Natural killer cell treated with Interleukin-12 subunit alpha and Interleukin-12 subunit beta and Interleukin-15 and Interleukin-18, amount 100 ng/mL, for 72 hours (primary cell): ENCODE results near the gene FYB2. TPM values are rescaled to one million over a fixed set of nuclear protein-coding genes. Genes with fewer than 3 reads are reported as not detected.
"Not testable (repeated sequence)": the region's sequence is repeated elsewhere in the genome, so short reads cannot be mapped to it uniquely, and the experiment has no call there.

Experiments used
- ATAC-seq, 2 donors: fragments of 150-1000 bp; cut with Tn5 transposase in 1 of 2; sonication (Bioruptor Pico), chemical (Tn5 transposase) in 1 of 2; 2 replicates each; pipeline ENCODE4 v1.10.0; 2021
- DNase-seq: peaks from one replicate; pipeline ENCODE4 v3.0.0; 2022; ENCODE audit warnings: low spot score
- H3K27ac Mint-ChIP-seq, 2 donors: 1 replicate in 1 of 2; 2 replicates in 1 of 2; pipeline ENCODE4 v1.8.0; 2022; ENCODE audit warnings: mixed read lengths in 2 of 2, mild to moderate bottlenecking in 1 of 2, moderate library complexity in 1 of 2
- H3K27me3 Mint-ChIP-seq, 2 donors: 1 replicate in 1 of 2; 2 replicates in 1 of 2; pipeline ENCODE4 v1.8.0; 2022; ENCODE audit warnings: mixed read lengths in 2 of 2
- H3K36me3 Mint-ChIP-seq: one replicate; pipeline ENCODE4 v1.8.0; 2022; ENCODE audit warnings: mixed read lengths
- H3K4me1 Mint-ChIP-seq, 2 donors: 1 replicate in 1 of 2; 2 replicates in 1 of 2; pipeline ENCODE4 v1.8.0; 2022; ENCODE audit warnings: low read depth in 2 of 2, mixed read lengths in 2 of 2, mild to moderate bottlenecking in 1 of 2
- H3K4me3 Mint-ChIP-seq: one replicate; pipeline ENCODE4 v1.8.0; 2022; ENCODE audit warnings: mixed read lengths
- H3K9me3 Mint-ChIP-seq: 2 replicates; pipeline ENCODE4 v1.8.0; 2022; ENCODE audit warnings: mixed read lengths
- total RNA-seq, 2 donors: library from RNA; stranded (reverse); gene quantifications; one replicate each; pipeline ENCODE4 v1.2.3, GENCODE V29; 2022

FYB2 gene
- total RNA-seq, 2 donors from 2014 or later = not detected

DNA sequence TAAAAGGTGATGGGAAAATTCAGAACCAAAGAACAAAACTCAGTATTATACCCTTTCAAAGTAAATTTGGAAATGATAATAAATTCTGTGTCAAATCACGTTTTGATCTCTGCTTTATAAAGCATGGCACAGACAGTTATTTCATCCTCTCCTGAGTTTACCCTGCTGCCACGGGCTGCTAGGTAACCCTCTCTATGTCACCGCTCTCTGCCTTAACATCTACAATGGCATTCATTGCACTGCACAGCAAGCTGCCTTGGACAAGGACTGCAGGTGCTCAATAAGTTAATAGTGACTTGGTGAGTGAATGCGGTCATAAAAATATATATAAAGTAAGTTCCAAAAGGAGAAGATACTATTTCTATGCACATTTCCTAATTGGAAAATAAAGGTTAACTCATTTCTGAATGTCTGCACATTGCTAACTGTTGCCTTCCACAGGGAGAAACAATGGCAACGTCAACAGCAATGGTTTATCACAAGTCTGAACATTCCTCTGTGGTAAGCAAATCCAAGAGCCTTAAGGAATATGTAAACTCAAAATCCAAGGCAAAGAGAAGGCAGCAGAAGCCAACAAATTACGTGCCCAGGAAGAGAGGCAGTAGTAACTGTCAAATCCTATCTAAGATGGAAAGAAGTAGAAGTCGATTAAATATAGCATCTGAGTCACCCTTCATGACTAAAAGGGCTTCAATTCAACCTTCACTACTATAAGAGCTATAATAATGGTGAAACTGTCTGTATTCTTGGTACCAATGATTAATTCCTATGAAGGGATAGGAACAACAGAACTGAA is 19.4 kb downstream of the FYB2 start:
- DNase-seq (no peak), ATAC-seq (no peak)
- no peak overlapping the region for H3K4me3 Mint-ChIP-seq
- H3K9me3 Mint-ChIP-seq = no peaks in the 10 kb centered on the region
- H3K27ac Mint-ChIP-seq = no peak overlapping the region
- H3K4me1 Mint-ChIP-seq = no peaks in the 10 kb centered on the region
- H3K27me3 Mint-ChIP-seq = peaks cover 13 to 14% of the 10 kb centered on the region in 2 donors
- H3K36me3 Mint-ChIP-seq = no peaks in the 10 kb centered on the region

DNA sequence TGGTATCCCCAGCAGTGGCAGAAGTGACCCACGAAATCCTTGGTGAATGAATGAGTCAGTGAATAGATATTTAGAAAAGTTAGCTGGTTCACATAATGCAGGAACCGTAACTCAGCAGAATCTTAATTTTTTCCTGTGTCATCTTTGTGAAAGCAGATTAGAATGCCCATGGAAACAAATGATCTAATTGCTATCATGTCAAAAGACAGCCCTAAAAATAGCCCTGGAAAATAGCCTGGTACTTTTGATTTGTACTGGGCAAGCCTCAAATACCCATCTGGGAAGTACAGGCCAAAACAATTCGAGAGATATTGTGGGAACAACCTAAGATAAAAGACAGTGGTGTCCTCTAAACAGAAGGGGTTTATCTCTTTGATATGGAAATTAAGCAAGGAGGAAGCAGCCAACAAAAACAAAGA is 21.1 kb downstream of the FYB2 start:
- Mint-ChIP-seq H3K27me3 (peaks cover 17 to 27% of the 10 kb centered on the region in 2 donors), H3K27ac (no peak overlapping the region), H3K9me3 (no peaks in the 10 kb centered on the region), H3K4me3 (no peak overlapping the region), H3K36me3 (no peaks in the 10 kb centered on the region), H3K4me1 (no peaks in the 10 kb centered on the region)
- DNase-seq (no peak), ATAC-seq (no peak)

DNA sequence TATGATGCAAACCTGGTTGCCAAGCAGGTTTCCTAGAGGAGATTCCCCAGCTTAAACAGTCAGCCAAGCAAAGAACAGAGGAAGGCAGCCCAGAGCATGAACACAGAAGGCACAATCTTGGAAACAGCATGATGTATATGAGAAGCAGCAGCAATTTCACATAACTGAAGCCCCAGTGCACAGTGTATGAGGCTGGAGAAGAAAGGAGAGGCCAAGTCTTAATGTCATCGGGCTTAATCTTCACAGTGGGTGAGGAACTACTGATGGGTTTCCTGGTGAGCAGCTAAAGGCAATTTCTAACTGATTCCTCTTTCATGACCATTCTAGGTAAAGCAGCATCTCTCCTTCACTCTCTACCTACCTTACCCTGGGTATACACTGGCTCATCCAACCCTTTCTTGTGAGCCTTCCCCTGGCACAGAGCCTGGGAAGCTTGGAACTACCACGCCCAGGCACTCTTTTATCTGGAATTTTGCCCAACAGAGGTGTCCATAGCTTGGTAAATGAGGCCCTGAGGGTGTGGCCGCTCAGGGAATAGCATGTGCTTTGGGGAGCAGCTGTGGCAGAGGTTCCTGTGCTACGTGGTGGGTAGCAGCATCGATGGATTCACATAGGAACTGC is 22.0 kb downstream of the FYB2 start:
- Mint-ChIP-seq H3K4me3 (no peak overlapping the region), H3K27me3 (peaks cover 18 to 29% of the 10 kb centered on the region in 2 donors), H3K27ac (no peak overlapping the region), H3K4me1 (no peaks in the 10 kb centered on the region), H3K9me3 (no peaks in the 10 kb centered on the region), H3K36me3 (no peaks in the 10 kb centered on the region)
- DNase-seq = no peak
- peak in 1 of 2 donors; percentile 6 for ATAC-seq

DNA sequence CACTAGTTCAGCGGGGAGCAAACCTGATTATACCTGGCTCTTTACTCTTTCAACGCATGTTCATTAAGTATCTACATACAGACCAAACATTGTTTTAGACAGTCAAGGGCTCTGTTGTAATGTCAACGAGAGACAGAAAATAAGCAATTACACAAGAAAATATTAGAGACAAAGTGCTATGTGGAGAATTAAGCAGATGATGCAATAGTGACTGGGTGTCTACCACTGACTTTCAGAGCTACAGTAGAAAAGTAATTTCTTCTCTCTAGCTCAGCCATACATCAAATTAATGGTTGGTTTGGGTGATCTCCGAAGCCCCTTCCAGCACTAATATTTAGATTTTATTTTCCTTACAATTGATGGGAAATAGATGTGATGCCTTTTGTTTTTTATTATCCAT is 23.3 kb downstream of the FYB2 start:
- Mint-ChIP-seq H3K4me1 (no peaks in the 10 kb centered on the region), H3K27ac (no peak overlapping the region), H3K9me3 (no peaks in the 10 kb centered on the region), H3K4me3 (no peak overlapping the region), H3K27me3 (peaks cover 18 to 29% of the 10 kb centered on the region in 2 donors), H3K36me3 (no peaks in the 10 kb centered on the region)
- ATAC-seq (no peak), DNase-seq (no peak)

DNA sequence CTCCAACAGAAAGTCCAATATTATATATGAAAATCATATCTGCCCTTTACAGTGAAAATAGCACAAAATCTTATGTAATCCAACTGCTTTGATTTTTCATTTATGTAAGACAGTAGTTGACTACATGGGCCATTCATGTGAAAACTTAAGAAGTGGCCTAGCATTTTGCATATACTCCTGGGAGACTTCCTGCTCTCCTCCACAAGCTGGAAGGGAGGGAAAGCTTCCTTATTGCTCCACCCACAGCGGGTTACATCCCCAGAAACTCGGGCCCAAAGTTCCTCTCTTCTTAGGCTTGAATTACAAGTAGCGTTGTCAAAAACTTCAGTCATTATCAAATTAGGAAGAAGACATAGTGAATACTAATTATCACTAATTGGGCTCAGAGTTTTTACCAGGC is 29.2 kb downstream of the FYB2 start:
- Mint-ChIP-seq H3K4me1 (no peaks in the 10 kb centered on the region), H3K4me3 (no peak overlapping the region), H3K36me3 (no peaks in the 10 kb centered on the region), H3K27me3 (peaks cover 25 to 40% of the 10 kb centered on the region in 2 donors), H3K27ac (no peak overlapping the region), H3K9me3 (peaks cover 4% of the 10 kb centered on the region)
- no peak for ATAC-seq
- DNase-seq = no peak

DNA sequence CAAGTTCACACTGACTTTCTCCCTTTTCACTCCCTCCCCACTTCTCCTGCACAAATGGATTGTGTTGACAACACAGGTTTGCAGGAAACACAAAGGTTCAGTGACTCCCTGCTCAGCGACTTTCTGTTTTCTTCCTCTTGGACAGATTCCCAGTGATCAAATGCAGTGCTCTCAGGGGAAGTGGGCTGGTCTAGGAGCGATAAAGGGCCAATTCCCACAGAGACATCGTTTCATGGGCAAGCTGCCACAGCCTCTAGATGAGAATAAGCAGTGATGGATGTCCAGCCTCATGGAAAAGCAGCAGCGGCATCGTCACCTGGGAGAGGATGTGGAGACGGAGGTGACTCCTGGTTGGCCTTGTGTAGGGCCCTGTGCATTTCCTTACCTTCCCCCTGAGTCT is 30.6 kb downstream of the FYB2 start:
- H3K27me3 Mint-ChIP-seq = peaks cover 25 to 28% of the 10 kb centered on the region in 2 donors
- no peak overlapping the region for H3K4me3 Mint-ChIP-seq
- H3K36me3 Mint-ChIP-seq = no peaks in the 10 kb centered on the region
- H3K9me3 Mint-ChIP-seq = peaks cover 4% of the 10 kb centered on the region
- ATAC-seq (no peak), DNase-seq (no peak)
- H3K27ac Mint-ChIP-seq = no peak overlapping the region
- no peaks in the 10 kb centered on the region for H3K4me1 Mint-ChIP-seq

DNA sequence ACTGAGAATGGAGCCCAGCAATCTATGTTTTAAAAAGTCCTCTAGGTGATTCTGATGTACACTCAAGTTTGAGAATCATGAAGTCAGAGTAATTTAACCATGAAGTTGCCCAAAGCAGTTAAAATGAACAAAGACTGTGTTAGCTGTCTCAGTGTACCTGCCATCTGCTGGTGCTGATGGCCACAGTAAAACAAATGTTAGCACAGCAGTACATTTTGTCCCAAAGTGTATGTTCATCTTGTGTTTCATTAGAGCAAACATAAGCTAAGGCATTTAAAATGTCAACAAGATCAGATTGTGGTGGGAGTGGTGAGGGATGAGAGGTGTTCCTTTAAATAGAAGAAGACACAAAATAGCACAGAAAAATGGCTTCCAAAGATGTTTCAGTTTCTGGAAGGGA is 31.1 kb downstream of the FYB2 start:
- H3K27ac Mint-ChIP-seq = no peak overlapping the region
- no peaks in the 10 kb centered on the region for H3K4me1 Mint-ChIP-seq
- no peaks in the 10 kb centered on the region for H3K36me3 Mint-ChIP-seq
- no peak for DNase-seq
- H3K9me3 Mint-ChIP-seq = peaks cover 4% of the 10 kb centered on the region
- H3K4me3 Mint-ChIP-seq = no peak overlapping the region
- peaks cover 24 to 26% of the 10 kb centered on the region in 2 donors for H3K27me3 Mint-ChIP-seq
- no peak for ATAC-seq

DNA sequence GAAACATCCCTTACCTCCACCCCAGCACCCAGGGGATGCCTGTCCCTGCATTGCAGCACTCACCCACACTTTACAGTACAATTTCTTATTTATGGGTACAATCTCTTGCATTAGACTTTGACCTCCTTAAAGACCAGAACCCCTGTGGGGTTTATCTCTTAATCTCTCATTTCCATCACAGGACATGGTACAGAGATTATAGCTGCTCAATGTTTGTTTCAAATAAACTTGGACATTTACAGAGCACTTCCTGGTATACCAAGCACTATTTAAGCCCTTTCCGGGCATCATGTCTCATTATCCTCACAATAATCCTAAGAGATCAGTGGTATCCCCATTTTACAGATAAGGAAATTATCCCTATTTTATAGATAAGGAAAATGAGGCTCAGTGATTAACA is 31.9 kb downstream of the FYB2 start:
- Mint-ChIP-seq H3K27ac (no peak overlapping the region), H3K4me1 (no peaks in the 10 kb centered on the region), H3K9me3 (peaks cover 4% of the 10 kb centered on the region), H3K36me3 (no peaks in the 10 kb centered on the region), H3K4me3 (no peak overlapping the region), H3K27me3 (peaks cover 21 to 25% of the 10 kb centered on the region in 2 donors)
- ATAC-seq (no peak), DNase-seq (no peak)

DNA sequence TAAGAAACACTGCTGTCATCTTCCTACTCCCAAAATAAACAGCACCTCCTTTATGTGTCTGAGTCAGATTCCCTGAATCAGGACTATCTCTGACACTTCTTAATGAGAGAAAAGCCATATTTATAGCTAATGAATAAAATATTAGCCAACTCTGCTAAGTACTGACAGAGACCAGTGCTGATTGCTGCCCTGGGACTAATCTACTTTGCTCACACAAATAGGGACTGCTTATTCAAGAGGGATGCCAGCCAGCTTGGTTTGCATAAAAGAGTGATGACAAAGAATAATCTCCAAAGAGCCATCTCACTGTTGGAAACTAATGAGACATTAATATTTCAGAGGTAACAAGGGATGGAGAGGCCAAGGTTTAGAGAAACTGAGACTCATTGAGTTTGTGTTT is 36.4 kb downstream of the FYB2 start:
- no peak overlapping the region for H3K27ac Mint-ChIP-seq
- no peaks in the 10 kb centered on the region for H3K36me3 Mint-ChIP-seq
- H3K9me3 Mint-ChIP-seq = peaks cover 4% of the 10 kb centered on the region
- ATAC-seq (no peak), DNase-seq (no peak)
- no peaks in the 10 kb centered on the region for H3K4me1 Mint-ChIP-seq
- H3K27me3 Mint-ChIP-seq = peaks cover 18 to 25% of the 10 kb centered on the region in 2 donors
- H3K4me3 Mint-ChIP-seq = no peak overlapping the region

DNA sequence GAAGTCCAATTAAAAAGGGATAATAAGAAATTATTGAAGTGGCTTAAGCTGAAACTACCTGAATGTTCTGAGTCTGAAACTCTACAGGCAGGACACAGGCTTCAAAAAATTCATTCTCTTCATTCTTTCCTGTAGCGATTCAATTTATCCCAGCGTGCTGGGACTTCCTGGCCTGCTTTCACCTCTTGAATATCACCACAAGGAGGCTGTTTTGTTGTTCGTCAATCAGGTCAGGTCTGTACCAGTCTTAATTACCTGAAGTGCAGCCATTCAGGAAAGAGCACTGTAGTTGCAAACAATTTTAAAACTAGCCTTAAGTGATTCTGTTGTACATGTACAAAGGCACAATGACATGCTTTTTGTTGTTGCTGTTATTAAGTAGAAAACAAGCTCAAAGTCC is 38.4 kb downstream of the FYB2 start:
- H3K27me3 Mint-ChIP-seq = peaks cover 16 to 23% of the 10 kb centered on the region in 2 donors
- no peaks in the 10 kb centered on the region for H3K36me3 Mint-ChIP-seq
- ATAC-seq = no peak
- no peaks in the 10 kb centered on the region for H3K4me1 Mint-ChIP-seq
- no peak overlapping the region for H3K4me3 Mint-ChIP-seq
- peaks cover 4% of the 10 kb centered on the region for H3K9me3 Mint-ChIP-seq
- no peak for DNase-seq
- H3K27ac Mint-ChIP-seq = no peak overlapping the region

DNA sequence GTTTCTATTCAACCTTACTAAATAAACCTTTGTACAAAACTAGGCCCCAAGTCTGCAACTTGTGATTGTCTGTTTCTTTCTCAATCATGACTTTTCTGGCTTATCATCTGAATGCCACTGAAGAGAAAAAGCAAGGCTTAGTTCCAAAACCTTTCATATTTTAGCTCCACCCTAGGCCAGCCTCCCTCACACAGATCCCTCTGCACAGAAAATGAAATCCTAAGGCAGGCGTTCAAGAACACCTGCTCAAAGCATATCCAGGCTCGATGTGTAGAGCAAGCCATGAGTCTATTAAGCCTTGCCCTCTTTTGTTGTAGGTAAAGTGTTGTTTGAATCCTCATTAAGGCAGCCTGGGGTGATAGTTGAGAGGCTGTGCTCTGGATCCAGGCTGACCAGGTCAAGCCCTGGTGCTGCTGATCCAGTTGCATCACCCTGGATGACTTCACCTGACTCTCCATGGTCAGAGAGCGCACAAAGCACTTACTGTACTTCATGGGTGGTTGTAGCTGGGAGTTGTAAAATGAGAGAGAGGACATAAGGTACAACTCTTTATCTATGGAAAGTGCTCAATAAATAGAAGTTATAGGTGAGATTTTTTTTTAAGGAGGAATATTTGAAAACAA is 39.0 kb downstream of the FYB2 start:
- no peak overlapping the region for H3K4me3 Mint-ChIP-seq
- ATAC-seq (no peak), DNase-seq (no peak)
- no peaks in the 10 kb centered on the region for H3K9me3 Mint-ChIP-seq
- no peaks in the 10 kb centered on the region for H3K36me3 Mint-ChIP-seq
- no peaks in the 10 kb centered on the region for H3K4me1 Mint-ChIP-seq
- peaks cover 11 to 17% of the 10 kb centered on the region in 2 donors for H3K27me3 Mint-ChIP-seq
- H3K27ac Mint-ChIP-seq = no peak overlapping the region

DNA sequence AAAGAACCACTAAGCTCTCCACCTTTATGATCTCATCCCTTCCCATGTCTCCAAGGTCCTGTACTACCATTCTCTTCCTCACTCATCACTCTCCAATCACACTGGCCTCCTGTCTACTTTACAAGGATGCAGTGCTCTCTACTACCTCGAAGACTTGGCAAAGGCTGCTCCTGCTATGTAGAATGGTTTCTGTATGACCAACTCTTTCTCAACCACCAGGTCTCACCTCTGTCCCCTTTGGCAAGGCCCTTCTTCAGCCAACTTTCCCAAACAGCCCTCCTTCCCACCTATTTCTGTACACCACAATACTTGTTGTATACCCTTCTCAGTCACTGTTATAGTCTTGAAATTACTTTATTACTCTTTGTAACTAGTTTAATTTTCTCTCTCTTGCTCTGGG is 41.2 kb downstream of the FYB2 start:
- Mint-ChIP-seq H3K4me3 (no peak overlapping the region), H3K9me3 (no peaks in the 10 kb centered on the region), H3K36me3 (no peaks in the 10 kb centered on the region), H3K27ac (no peak overlapping the region), H3K27me3 (peaks cover 8 to 11% of the 10 kb centered on the region in 2 donors), H3K4me1 (peaks cover 6 to 14% of the 10 kb centered on the region in 2 donors)
- DNase-seq (no peak), ATAC-seq (no peak)

DNA sequence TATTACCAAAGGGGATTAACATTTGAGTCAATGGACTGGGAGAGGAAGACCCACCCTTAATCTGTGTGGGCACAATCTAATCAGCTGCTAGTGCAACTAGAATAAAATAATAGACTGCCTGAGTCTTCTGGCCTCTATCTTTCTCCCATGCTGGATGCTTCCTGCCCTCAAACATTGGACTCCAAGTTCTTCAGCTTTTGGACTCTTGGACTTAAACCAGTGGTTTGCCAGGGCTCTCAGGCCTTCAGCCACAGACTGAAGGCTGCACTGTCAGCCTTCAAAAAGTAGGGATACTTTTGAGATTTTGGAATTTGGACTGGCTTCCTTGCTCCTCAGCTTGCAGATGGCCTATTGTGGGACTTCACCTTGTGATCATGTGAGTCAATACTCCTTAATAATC is 44.5 kb downstream of the FYB2 start:
- not testable (repeated sequence) for DNase-seq, H3K36me3 Mint-ChIP-seq, H3K9me3 Mint-ChIP-seq, H3K27ac Mint-ChIP-seq, ATAC-seq, H3K4me3 Mint-ChIP-seq
- H3K27me3 Mint-ChIP-seq = peaks cover 11 to 19% of the 10 kb centered on the region in 2 donors
- H3K4me1 Mint-ChIP-seq = peaks cover 6 to 14% of the 10 kb centered on the region in 2 donors

DNA sequence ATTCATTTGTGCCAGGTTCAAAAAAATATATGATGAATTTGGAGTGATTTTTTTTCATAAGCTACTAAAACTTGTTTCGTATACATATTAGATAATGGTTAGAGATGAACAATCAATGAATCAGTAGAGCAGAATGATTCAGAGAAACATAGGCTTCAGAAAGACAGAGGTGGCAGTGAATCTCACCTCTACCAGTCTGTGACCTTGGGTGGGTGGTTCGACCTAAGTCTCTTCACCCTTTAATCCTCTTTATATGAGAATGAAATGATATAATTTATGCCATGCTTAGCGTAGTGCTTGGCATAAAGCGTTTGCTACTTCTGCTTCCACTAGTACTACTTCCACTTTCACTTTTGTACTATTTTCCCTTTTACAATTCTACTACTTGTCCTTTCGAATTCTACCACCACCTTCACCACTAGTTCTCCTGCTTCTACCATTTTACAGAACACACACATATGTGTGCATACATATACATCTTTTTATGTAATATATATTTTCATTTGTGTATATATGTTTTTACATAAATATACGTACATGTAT is 45.1 kb downstream of the FYB2 start:
- Mint-ChIP-seq H3K4me1 (peaks cover 6 to 14% of the 10 kb centered on the region in 2 donors), H3K9me3 (no peaks in the 10 kb centered on the region), H3K4me3 (peak overlapping the region; percentile 47), H3K27me3 (peaks cover 11 to 22% of the 10 kb centered on the region in 2 donors), H3K36me3 (no peaks in the 10 kb centered on the region), H3K27ac (peak overlapping the region in 1 of 2 donors; percentile 50)
- ATAC-seq (no peak), DNase-seq (no peak)
